Stimulated activated CD4-positive, alpha-beta T cell treated with anti-CD3 and anti-CD28 coated beads, Interleukin-2, amount 100 ng/mL, for 24 hours (primary cell): ENCODE results near the gene PPP1R1B.

Experiments
- DNase-seq, 2 donors: peaks; one replicate each; pipeline ENCODE4 v3.0.0-alpha.2; 2020

PPP1R1B gene

GRCh38 chr17:39635614-39636176 is 8.9 kb downstream of the PPP1R1B start:
- DNase-seq = no peak

GRCh38 chr17:39636587-39636926 is 9.8 kb downstream of the PPP1R1B start:
- no peak for DNase-seq

GRCh38 chr17:39636927-39637736 is 10.4 kb downstream of the PPP1R1B start, which contains the start of gene STARD3:
STARD3 (plus strand) TSS chr17:39637144; CDS start chr17:39653532, 16,388 bp downstream.
- peak; percentile 93 to 97 for DNase-seq

GRCh38 chr17:39638317-39638716 is 11.6 kb downstream of the PPP1R1B start:
- DNase-seq = no peak

GRCh38 chr17:39639043-39639442 is 12.3 kb downstream of the PPP1R1B start:
- no peak for DNase-seq

- DNase-seq = no peak
Observed at GRCh38 chr17:39639566-39640458, 13.1 kb downstream of the PPP1R1B start.

GRCh38 chr17:39640591-39641031 is 13.9 kb downstream of the PPP1R1B start:
- no peak for DNase-seq

- no peak for DNase-seq
Observed at GRCh38 chr17:39641097-39641496, 14.3 kb downstream of the PPP1R1B start.

- DNase-seq = no peak
Observed at GRCh38 chr17:39641883-39642282, 15.1 kb downstream of the PPP1R1B start.

- DNase-seq = no peak
Observed at GRCh38 chr17:39642291-39643074, 15.7 kb downstream of the PPP1R1B start.

- no peak for DNase-seq
Observed at GRCh38 chr17:39643271-39643670, 16.5 kb downstream of the PPP1R1B start.

GRCh38 chr17:39647256-39647655 is 20.5 kb downstream of the PPP1R1B start:
- DNase-seq = no peak

- DNase-seq = no peak
Observed at GRCh38 chr17:39648616-39649366, 22.0 kb downstream of the PPP1R1B start.

- no peak for DNase-seq
Observed at GRCh38 chr17:39650121-39650579, 23.4 kb downstream of the PPP1R1B start.

- no peak for DNase-seq
Observed at GRCh38 chr17:39651923-39652586, 25.3 kb downstream of the PPP1R1B start.

- no peak for DNase-seq
Observed at GRCh38 chr17:39652587-39653315, 26.0 kb downstream of the PPP1R1B start.

GRCh38 chr17:39653316-39653661 is 26.5 kb downstream of the PPP1R1B start:
- no peak for DNase-seq

- DNase-seq = peak; percentile 85 to 89
Observed at GRCh38 chr17:39653662-39654331, 27.0 kb downstream of the PPP1R1B start.

- no peak for DNase-seq
Observed at GRCh38 chr17:39655105-39655504, 28.4 kb downstream of the PPP1R1B start.

GRCh38 chr17:39658346-39658745 is 31.6 kb downstream of the PPP1R1B start:
- no peak for DNase-seq
